ENCODE results near the gene CAPNS2. TPM values are rescaled to one million over a fixed set of nuclear protein-coding genes. Genes with fewer than 3 reads are reported as not detected.

The CAPNS2 gene
- total and polyA plus RNA-seq, 9 of the 15 experiments (the other 6 are each of a cell fraction or from before 2014, with no cell fraction given) = 0.12 to 0.65 (median 0.24) TPM; not detected in 2

DNA sequence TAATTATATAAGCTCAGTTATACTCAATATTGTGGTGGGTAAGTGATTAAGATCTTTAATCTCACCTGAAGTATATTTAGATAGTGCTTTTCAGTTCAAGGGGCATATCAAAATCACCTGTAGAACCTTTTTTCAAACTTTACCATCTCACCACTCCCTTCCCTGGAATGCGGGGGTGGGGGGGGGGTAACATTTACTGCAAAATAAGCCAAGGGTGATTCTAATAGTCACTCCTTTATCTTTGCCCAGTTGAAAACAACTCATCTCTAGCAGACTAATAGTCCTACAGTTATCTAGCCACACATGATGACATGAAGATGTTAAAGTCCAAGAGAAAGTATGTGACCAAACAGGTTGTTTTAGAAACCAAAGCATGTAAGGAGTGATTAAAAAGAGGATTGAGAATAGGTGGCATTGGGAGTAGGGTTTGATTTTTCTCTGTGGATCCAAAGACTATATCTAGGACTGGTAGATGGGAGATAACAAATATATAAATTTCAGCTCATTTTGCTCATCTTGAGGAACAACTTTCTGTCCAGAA is 36.1 kb upstream of the CAPNS2 start:
- no peak for DNase-seq (ENCODE audit: extremely low read depth in 1 of 4, low spot score in 3 of 4)
- Histone ChIP-seq H2AFZ (ENCODE audit: low read depth, low read length) (no peak overlapping the region), H3K27me3 (ENCODE audit: control insufficient read depth in 2 of 2, insufficient read depth in 2 of 2, low read length in 2 of 2) (no peaks in the 10 kb centered on the region), H3K9me1 (ENCODE audit: control insufficient read depth, insufficient read depth, low read length) (no peaks in the 10 kb centered on the region), H3K4me3 (no peak overlapping the region), H3K79me2 (ENCODE audit: control insufficient read depth, insufficient read depth, low read length) (no peaks in the 10 kb centered on the region), H3K9ac (ENCODE audit: insufficient read depth in 1 of 2, low read depth in 2 of 2, low read length in 2 of 2) (no peak overlapping the region), H3K36me3 (ENCODE audit: control insufficient read depth, insufficient read depth, low read length) (no peaks in the 10 kb centered on the region), H3K27ac (ENCODE audit: extremely low read depth, low read depth, low read length) (no peak overlapping the region), H3K9me3 (replicated peaks; ENCODE audit: control insufficient read depth, insufficient read depth, low read depth, low read length) (no peaks in the 10 kb centered on the region), H4K20me1 (replicated peaks; ENCODE audit: control insufficient read depth, insufficient read depth, low read length) (no peaks in the 10 kb centered on the region), H3K4me2 (ENCODE audit: insufficient read depth, low read length) (no peak overlapping the region), H3K4me1 (replicated peaks in 1 of 2; ENCODE audit: control insufficient read depth in 2 of 2, insufficient read depth in 2 of 2, low read length in 2 of 2) (no peaks in the 10 kb centered on the region)
- intact Hi-C loops (cut with micrococcal nuclease) = no loop called here
- BruUV-seq (replicated peaks) = no TSS peak
- CTCF ChIA-PET (ENCODE audit: low intra/inter-chr PET ratio) = no interaction called here
- 57% methylated on average over 1 of the region's 1 CpG for WGBS (ENCODE audit: insufficient coverage, low coverage, missing lambda C conversion rate)
- TF ChIP-seq GTF2F1 (IDR thresholded peaks at IDR 0.05; ENCODE audit: low read depth, low read length) (no peak), SLC30A9 (CRISPR knock-in tag; IDR thresholded peaks at IDR 0.05) (no peak), ZKSCAN3 (CRISPR knock-in tag; IDR thresholded peaks at IDR 0.05) (no peak), ZNF146 (CRISPR knock-in tag; IDR thresholded peaks at IDR 0.05; ENCODE audit: unreplicated experiment) (no peak), XRCC4 (IDR thresholded peaks at IDR 0.05; ENCODE audit: extremely low read depth, insufficient read depth, insufficient read length) (no peak), ZNF830 (CRISPR knock-in tag; IDR thresholded peaks at IDR 0.05) (no peak), NFIX (CRISPR knock-in tag; IDR thresholded peaks at IDR 0.05; ENCODE audit: low read depth) (no peak), ZNF324 (CRISPR knock-in tag; IDR thresholded peaks at IDR 0.05) (no peak)
- TF ChIP-seq, protein P1, sequence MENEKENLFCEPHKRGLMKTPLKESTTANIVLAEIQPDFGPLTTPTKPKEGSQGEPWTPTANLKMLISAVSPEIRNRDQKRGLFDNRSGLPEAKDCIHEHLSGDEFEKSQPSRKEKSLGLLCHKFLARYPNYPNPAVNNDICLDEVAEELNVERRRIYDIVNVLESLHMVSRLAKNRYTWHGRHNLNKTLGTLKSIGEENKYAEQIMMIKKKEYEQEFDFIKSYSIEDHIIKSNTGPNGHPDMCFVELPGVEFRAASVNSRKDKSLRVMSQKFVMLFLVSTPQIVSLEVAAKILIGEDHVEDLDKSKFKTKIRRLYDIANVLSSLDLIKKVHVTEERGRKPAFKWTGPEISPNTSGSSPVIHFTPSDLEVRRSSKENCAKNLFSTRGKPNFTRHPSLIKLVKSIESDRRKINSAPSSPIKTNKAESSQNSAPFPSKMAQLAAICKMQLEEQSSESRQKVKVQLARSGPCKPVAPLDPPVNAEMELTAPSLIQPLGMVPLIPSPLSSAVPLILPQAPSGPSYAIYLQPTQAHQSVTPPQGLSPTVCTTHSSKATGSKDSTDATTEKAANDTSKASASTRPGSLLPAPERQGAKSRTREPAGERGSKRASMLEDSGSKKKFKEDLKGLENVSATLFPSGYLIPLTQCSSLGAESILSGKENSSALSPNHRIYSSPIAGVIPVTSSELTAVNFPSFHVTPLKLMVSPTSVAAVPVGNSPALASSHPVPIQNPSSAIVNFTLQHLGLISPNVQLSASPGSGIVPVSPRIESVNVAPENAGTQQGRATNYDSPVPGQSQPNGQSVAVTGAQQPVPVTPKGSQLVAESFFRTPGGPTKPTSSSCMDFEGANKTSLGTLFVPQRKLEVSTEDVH (IDR thresholded peaks at IDR 0.05; ENCODE audit: low read depth, partially characterized antibody) = no peak
- TF ChIP-seq, protein P2, sequence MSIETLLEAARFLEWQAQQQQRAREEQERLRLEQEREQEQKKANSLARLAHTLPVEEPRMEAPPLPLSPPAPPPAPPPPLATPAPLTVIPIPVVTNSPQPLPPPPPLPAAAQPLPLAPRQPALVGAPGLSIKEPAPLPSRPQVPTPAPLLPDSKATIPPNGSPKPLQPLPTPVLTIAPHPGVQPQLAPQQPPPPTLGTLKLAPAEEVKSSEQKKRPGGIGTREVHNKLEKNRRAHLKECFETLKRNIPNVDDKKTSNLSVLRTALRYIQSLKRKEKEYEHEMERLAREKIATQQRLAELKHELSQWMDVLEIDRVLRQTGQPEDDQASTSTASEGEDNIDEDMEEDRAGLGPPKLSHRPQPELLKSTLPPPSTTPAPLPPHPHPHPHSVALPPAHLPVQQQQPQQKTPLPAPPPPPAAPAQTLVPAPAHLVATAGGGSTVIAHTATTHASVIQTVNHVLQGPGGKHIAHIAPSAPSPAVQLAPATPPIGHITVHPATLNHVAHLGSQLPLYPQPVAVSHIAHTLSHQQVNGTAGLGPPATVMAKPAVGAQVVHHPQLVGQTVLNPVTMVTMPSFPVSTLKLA (conservative IDR thresholded peaks at IDR 0.05) = no peak
- TF ChIP-seq, protein P3, sequence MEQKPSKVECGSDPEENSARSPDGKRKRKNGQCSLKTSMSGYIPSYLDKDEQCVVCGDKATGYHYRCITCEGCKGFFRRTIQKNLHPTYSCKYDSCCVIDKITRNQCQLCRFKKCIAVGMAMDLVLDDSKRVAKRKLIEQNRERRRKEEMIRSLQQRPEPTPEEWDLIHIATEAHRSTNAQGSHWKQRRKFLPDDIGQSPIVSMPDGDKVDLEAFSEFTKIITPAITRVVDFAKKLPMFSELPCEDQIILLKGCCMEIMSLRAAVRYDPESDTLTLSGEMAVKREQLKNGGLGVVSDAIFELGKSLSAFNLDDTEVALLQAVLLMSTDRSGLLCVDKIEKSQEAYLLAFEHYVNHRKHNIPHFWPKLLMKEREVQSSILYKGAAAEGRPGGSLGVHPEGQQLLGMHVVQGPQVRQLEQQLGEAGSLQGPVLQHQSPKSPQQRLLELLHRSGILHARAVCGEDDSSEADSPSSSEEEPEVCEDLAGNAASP (IDR thresholded peaks at IDR 0.05) = no peak
- in situ Hi-C loops (cut with MboI) = no loop called here
- POLR2A ChIA-PET = no interaction called here
- no peak for FAIRE-seq
- no peak for ATAC-seq

Data from K562 (cell line).